HG02642 (cell line): ENCODE data around the gene DCST1.

Source experiments
- ATAC-seq: cut with Tn5 transposase; IDR thresholded peaks from one replicate; pipeline ENCODE4 v1.9.1; 2021; ENCODE audit warnings: mild to moderate bottlenecking; ENCODE audit not compliant: unreplicated experiment, poor library complexity

The DCST1 gene

GRCh38 chr1:155070158-155070621, 36.6 kb downstream of the DCST1 start:
- ATAC-seq = no peak

GRCh38 chr1:155070721-155071569, 37.3 kb downstream of the DCST1 start:
- no peak for ATAC-seq

GRCh38 chr1:155071701-155072100, 38.1 kb downstream of the DCST1 start:
- ATAC-seq = no peak

- ATAC-seq = no peak
These were observed 39.1 kb downstream of the DCST1 start for GRCh38 chr1:155072531-155073289.

GRCh38 chr1:155073377-155074242, 40.0 kb downstream of the DCST1 start:
- ATAC-seq = no peak

- ATAC-seq = no peak
These were observed 41.9 kb downstream of the DCST1 start for GRCh38 chr1:155075535-155075934.

GRCh38 chr1:155076371-155076770, 42.7 kb downstream of the DCST1 start:
- ATAC-seq = no peak

- ATAC-seq = no peak
These were observed 43.7 kb downstream of the DCST1 start for GRCh38 chr1:155077346-155077745.

GRCh38 chr1:155077758-155078445, 44.3 kb downstream of the DCST1 start:
- no peak for ATAC-seq

- ATAC-seq = peak; percentile 34
These were observed 45.0 kb downstream of the DCST1 start, which contains the start of gene EFNA3 for GRCh38 chr1:155078469-155079209. Gene EFNA3 (plus strand): TSS chr1:155078837. CDS start chr1:155078942, 105 bp downstream.

GRCh38 chr1:155079210-155079486, 45.5 kb downstream of the DCST1 start:
- no peak for ATAC-seq

- no peak for ATAC-seq
These were observed 46.1 kb downstream of the DCST1 start for GRCh38 chr1:155079487-155080311.

- no peak for ATAC-seq
These were observed 46.9 kb downstream of the DCST1 start for GRCh38 chr1:155080312-155081228.

GRCh38 chr1:155081472-155082300, 48.1 kb downstream of the DCST1 start:
- no peak for ATAC-seq

GRCh38 chr1:155082301-155083051, 48.9 kb downstream of the DCST1 start:
- ATAC-seq = no peak

GRCh38 chr1:155083052-155083541, 49.5 kb downstream of the DCST1 start:
- ATAC-seq = no peak
